Right kidney (tissue), 1 donor: ENCODE data around the gene LRP1-AS.

Source experiments
- DNase-seq: peaks from one replicate; pipeline ENCODE4 v3.0.0-alpha.2; 2016

Gene LRP1-AS

DNA sequence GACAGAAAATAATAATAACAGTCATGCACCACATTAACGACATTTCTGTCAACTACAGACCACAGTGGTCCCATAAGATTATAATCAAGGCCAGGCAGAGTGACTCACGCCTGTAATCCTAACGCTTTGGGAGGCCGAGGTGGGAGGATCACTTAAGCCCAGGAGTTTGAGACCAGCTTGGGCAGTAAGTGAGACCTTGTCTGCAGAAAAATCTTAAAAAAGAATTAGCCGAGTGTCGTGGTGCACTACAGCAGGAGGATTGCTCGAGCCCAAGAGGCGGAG is 49.9 kb downstream of the LRP1-AS start:
- no peak for DNase-seq

DNA sequence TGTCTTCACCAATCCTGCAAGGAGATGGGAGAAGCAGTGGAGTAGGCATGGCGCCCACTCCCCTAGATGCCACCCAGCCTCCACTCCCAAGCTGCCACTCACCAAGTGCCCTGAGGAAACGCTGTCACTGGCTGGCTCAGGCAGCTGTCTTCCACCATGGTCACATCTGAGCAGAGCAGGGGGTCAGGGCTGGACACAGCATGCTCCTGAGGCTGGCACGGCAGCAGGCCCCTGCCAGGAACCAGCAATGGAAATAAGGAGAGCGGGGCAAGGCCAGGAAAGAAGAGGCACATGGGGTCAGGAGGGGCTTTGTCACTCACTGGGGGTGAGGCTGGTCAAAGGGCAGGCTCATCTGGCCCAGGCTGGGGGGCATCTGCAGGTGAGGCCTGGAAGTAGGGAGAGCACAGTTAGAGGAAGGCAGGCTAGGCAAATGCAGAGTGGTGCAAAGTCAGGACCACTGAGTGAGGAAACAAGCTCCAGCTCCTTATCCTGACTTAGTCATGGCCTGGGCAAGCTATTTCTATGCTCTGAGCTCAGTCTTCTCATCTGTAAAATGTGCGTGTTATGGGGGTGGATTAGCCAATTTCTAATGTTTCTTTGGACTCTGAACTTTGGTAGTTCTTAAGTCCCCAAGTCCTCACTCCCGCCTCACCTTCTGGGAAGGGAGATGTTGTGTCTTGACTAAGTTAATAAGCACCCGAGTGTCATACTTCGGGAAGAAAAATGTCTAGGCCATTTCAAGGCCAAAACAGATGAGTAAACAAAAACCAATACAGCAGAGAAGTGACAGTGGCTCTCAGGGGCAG is 50.5 kb downstream of the LRP1-AS start:
- no peak for DNase-seq

DNA sequence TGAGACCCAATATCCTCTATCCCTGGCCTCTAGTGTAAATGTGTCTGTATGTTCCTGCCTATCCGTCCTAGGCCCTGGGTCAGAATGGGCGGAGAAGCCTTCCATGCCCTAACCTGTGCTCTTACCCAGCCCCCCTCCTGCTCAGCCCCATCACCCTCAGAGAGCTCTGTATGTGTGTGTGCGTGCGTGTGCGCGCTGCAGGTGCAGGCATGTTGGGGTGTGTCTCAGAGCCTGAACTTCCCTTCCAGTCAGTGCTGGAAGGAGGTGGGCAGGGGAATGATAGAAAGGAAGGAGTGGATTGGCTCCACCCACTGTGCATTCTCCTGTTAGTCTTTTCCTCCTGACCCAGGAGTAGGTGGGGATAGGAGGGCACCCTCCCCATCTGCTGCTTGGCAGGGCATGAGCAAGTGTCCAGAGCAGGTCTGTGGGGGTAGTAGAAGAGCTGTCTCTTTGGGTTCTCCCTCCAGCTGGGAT is 51.3 kb downstream of the LRP1-AS start:
- DNase-seq = no peak

DNA sequence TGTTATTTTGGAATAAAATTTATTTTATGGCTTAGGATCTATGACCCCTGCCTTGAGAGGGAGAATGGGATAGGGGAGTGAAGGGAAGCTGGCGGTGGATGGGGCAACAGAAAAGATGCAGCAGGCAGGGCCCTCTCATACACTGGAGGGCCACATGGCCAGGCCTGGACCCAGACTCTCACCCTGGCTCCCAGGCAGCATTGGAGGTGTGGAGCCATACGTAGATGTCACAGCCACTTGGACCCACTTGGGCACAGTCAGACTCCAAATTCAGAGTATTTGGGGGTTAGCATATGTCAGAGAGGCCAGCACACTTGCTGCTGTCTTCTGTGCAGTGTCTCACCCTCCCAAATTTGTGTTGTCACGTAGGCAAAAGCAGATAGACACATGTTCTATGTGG is 52.0 kb downstream of the LRP1-AS start:
- DNase-seq = no peak
